GM21723 (cell line): ENCODE results near the gene BMP7.
"Not testable (repeated sequence)": the region's sequence is repeated elsewhere in the genome, so short reads cannot be mapped to it uniquely, and the experiment has no call there.

Experiments
- ATAC-seq: cut with Tn5 transposase; IDR thresholded peaks from one replicate; pipeline ENCODE4 v1.9.1; 2021; ENCODE audit warnings: mild to moderate bottlenecking, moderate library complexity; ENCODE audit not compliant: unreplicated experiment

Gene BMP7

DNA sequence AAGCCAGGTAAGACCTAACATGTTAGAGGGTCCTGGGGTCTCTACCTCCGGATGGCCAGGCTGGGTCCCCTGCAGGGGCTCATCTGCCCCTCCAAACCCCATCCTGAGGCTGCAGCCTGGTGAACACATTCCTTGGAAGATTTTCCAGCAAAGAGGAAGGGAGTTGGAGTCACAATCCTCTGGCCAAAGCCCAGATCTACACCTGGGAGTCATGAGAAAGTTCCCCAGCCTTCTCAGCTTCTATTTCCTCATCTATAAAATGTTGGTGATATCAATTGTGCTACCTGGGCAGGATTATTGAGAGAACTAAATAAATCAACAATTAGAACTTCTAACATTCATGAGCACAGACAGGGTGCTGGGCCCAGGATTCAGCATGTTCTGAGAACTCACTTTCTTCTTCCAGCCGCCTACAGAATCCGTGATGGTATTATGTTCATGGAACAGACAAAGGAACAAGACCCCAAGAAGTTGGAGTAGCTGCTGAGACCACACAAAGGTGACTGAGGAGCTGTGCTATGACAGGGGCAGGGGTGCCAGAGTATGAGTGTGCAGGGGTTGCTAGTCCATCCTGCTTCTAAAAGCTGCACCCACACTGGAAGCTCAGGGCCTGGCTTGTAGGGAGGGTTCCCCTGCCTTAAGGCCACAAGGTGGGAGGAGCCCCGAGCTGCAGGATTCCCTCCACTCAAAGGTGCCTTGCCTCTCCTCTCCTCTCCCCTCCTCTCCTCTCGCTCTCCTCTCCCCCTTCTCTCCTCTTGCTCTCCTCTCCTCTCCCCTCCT, 68.9 kb downstream of the BMP7 start:
- no peak for ATAC-seq

DNA sequence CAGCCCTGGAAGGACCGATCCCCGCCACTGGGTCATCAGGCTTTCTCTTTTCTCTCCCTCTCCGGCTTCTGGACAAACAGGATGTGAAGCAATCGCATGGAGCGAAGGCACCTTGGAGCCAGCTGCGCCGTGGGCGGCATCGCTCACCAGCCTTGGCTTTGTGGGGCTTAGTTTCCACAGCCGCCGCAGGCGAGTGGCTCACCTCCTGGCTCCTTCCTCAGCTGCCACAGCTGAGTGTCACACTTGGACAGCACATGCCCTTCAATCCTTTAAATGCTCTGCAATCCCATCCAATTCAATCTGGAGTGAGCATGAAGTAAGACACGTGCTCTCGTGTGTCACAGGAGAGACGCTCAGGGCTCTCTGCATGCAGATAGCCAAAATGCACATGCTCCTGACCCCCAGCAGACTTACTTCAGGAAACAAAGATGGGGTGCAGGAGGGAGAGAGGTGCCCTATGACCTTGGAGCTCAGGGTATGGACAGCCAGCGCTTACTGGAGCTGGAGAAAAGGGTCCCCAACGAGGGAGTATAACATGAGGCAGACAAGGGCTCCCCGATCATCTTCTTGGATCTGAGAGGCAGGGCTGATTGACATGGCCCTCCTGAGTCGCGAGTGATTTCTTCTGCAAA, 70.9 kb downstream of the BMP7 start:
- ATAC-seq = no peak

DNA sequence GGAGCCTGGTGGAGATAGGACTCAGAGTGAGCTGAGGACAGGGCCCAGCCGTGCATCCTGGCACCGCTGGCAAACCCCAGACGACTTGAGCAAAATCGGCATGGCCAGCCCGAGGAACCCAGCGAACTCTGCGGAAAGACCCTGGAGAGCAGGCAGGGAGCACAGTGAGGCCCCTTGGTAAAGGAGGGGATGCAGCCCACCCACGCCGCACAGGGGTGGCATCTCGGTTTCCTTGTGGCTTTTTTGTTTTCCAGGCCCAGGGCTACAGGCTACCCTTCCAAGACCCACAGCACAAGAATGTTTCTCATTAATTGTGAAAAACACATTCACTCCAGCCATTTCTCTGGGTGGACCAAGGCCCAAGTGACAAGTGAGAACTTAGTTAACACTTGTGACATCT, 71.4 kb downstream of the BMP7 start:
- ATAC-seq = no peak

DNA sequence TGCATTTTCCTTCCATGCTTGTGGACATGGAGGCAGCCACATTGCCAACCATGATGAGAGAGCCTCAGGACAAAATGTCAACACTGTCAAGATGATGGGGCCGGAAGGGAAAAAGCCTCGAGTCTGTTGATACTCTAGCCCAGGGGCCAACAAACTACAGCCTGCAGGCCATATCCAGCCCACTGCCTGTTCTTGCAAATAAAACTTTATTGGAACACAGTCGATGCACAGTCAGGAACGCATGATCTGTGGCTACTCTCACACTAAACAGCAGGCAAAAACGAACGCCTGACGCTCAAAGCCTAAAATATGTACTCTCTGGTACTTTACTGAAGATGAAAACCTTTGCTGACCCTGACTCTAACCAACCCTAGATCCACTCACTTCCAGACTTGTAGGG, 72.3 kb downstream of the BMP7 start:
- ATAC-seq = no peak

DNA sequence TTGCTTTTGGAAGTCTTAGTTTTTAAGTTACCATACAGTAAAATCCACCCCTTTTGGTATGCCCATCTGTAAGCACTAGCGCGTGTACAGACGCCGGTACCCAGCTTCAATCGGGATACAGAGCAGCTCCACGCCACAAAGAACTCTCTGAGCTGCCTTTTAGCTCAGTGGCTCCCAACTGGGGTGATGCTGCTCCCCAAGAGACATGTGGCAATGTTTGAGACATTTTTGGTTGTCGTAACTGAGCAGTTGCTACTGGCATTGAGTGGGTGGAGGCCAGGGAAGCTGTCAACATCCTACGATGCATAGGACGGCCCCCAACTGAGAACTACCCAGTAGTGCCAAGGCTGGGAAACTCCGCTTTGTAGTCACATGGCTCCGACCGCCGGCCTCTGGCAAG, 73.3 kb downstream of the BMP7 start:
- ATAC-seq = no peak

DNA sequence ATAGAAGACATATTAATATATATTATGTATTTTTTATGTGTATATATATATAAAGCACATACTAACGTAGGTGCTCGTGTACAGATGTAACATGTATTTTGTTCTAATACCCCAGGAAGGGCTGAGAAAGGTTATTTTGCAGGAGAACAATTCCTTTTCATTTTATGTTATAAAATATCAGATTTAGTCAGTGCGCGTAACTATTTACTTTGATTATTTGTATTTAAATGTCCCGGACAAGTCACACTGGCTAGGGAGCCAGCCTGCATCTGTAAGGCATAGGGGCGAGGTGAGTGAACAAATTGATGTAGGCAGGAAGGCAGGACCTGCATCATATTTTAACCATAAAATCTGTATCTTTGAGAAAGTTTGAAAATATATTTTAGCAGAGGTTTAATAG, 74.1 kb downstream of the BMP7 start:
- no peak for ATAC-seq

DNA sequence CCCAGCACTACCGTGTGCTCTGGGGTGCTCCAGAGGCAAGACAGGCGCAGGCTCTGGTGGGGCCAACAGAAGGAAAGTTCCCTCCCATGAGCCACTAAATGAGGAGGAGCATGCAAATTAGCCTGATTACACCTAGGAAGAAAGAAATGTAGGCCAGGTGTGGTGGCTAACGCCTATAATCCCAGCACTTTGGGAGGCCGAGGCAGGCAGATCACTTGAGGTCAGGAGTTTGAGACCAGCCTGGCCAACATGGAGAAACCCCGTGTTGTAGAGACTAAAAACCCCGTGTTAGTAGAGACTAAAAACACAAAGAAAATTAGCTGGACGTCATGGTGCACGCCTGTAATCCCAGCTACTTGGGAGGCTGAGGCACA, 75.2 kb downstream of the BMP7 start:
- not testable (repeated sequence) for ATAC-seq

DNA sequence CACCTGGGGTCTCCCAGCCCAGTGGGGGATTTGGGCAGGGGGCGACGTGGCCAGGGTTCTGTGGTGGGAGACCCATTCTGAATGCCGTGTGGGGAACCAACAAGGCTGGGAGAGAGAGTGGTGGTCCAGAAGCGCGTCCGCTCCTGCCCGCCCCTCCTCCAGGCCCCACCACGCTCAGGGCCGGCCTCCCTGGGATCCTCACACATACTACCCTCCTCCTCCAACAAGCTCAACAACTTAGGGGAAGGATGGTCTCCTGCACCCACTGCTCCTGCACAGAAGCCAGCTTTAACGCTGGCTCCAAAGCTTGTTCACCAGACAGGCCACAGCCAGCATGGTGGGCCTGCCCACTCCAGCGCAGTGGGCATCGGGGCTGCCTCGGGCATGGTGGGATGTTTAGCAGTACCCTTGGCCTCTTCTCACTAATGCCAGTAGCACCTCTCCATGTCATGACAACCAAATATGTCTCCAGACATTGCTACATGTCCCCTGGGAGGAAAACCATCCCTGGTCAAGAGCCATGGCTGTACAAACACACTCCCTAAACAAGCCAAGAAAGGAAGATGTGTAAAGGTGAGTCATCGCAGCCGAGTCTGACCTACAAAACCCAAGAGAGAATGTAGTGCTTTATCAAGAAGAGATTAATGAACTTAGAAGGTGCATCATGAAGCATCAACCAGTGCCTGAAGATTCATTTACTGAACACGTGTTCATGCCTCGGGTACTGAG, 75.7 kb downstream of the BMP7 start:
- ATAC-seq = no peak

DNA sequence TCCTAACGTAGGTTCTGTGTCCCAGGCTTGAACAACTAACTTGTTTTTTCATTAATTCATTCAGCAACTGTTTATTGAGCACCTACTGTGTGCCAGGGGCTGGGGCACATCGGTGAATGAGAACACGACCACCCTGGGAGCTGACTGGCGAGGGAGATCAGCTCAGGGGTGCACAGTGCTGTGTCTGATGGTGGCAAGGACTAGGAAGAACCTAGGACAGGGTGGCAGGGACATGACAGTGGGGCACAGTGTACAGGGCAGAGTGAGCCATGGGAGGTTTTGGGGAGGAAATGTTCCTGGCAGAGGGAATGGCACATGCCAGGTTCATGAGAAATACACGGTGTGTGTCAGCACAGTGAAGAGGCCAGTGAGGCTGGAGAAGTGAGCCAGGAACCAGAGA, 76.7 kb downstream of the BMP7 start:
- no peak for ATAC-seq

DNA sequence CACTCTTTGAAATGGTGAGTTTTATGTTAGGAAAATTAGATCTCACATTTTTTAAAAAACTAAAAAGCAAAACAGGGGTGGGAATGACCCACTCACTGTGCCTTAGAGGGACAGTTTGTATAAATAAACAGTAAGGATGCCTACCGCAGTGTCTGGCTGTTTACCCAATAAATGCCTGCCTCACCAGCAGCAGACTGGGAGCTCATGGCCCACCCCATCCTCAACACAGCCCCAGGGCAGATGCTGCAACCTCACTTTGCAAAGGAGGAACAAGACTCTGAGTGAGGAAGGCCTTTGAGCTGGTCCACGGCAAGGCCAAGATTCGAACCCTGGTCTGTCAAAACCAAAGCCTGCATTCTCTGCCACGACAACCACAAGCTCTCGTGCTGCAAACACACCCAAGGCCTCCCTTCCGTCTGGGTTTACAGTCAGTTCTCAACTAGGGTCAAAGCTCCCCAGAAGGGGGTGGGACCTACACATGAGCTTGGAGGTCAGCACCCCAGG, 77.8 kb downstream of the BMP7 start:
- no peak for ATAC-seq

DNA sequence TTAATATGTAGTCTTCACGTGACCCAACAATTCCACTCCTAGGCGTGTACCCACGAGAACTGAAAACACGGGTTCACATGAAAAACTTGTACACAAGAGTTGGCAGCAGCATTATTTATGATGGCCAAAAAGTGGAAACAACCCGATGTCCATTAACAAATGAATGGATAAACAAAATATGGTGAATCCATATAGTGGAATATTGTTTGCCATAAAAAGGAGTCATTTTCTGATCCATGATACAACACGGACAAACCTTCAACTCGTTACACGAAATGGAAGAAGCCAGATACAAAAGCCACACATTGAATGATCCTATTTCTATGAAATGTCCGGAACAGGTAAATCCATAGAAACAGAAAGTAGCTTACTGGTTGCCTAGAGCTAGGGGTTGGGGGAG, 78.4 kb downstream of the BMP7 start:
- no peak for ATAC-seq

DNA sequence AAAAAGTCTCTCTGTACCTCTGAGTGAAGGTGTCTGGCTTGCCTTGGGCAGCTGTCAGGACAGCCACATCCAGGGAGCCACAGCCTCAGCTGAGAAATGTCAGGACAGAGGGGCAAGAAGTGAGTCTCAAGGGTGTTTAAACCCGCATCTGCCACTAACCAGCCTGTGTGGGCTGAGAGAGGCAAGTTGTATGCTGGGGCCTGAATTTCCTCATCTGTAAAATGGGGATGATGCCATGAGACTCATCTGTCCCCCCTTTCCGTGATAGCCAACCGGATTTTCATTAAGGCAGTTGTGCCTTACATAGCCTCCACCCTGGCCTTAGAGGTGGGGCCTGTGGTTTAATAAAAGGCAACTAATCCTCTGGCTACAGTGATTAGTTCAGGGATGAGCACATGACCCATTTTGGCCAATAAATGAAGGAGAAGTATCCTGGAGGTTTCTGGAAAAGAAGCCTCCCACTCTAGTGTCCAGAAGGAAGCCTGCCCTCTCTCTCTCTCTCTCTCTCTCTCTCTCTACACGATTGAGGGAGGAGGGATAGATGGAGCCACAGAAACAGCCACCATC, 79.3 kb downstream of the BMP7 start:
- ATAC-seq = no peak

DNA sequence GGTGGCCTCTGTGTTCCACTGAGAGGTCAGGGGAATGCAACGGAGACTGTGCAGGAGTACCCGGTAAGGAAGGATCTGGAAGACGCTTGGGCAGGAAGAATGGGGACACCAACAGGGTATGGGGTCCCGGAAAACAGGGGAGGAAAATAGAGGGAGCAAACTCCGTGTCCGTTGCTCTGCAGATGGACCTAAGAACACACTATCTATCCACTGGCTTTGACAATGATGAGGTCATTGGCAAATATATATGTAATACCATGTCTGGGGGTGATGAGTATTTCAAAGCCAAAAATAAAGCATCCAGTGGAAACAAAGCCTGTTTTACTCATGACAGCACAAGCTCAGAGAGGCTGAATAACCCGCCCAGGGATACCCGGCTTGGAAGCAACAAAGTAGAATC, 80.2 kb downstream of the BMP7 start:
- ATAC-seq = no peak

DNA sequence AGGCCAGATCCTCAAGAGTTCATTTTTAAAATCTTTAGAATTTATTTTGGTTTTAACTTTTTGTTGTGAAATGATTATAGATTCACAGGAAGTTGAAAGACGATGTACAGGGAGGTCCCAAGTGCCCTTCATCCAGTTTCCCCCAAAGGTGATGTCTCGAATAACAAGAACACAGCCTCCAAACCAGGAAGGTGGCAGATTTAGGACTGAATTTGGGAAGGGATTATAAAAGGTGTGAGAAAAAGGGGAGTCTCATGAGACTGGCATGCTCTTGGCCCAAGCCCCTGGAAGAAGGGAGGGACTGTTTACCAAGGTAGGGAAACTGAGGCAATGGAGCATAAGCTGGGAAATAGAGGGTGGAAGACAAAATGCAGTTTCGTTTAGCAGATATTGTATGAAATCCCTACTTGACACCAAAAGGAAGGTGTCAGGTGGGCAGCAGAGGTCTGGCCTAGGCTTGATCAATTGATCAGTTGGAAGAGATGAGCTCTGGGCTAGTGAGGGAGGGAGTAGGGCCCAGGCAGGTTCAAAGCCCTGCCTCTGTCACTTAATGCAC, 81.2 kb downstream of the BMP7 start:
- no peak for ATAC-seq

DNA sequence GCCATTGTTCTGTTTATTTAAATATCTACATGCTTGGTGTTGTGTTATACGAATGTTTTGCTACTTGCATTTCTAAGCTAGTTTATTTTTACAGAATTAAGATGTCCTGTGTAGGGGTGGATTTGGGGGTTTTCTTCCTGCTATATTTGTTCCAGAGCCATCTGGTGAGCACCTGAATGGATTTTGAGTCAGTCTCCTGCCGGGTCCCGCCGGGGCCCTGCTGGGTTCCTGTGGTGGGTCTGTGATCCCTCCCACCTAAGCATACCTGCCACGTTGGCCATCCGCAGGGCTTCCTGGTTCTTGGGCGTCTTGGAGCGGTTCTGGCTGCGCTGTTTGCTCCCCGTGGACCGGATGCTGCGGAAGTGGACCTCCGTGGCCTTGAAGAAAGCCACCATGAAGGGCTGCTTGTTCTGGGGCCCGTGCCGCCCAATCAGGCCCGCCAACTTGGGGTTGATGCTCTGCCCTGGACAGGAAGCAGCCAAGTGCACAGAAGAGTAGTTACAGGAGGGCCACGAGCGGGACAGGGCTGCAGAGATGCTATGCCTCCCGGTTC, 82.9 kb downstream of the BMP7 start:
- ATAC-seq = no peak

DNA sequence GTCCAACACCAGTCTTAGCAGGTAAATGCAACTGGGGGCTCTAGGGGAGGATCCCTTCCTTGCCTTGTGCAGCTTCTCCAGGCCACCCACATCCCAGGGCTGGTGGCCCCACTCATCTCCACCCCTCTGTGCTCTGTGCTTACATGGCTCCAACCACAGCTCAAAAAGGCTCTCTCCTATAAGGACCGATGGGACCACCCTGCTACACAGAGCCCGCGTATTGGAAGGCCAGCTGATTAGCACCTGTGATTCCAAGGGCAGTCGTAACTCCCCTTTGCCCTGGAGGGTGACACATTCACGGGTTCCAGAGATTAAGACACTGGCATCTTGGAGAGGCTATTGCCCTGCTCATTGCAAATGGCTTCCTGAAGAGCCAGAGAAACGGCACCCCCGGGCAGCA, 84.8 kb downstream of the BMP7 start:
- no peak for ATAC-seq

DNA sequence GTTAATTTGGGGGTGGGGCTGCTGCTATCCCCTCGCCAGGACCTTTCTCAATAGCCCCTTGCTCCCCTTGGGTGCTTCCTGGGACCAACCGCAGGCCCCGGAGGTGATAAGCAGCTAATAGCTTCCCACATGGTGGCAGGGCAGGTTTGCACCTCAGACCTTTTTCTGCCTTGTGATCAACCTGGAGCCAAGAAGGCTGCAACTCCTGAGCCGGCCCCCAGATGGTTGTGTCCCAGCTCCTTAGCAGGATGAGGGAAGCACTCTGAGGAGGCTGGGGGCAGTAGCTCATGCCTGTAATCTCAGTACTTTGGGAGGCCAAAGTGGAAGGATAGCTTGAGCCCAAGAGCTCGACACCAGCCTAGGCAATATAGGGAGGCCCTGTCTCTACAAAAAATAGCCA, 85.5 kb downstream of the BMP7 start:
- ATAC-seq = no peak

DNA sequence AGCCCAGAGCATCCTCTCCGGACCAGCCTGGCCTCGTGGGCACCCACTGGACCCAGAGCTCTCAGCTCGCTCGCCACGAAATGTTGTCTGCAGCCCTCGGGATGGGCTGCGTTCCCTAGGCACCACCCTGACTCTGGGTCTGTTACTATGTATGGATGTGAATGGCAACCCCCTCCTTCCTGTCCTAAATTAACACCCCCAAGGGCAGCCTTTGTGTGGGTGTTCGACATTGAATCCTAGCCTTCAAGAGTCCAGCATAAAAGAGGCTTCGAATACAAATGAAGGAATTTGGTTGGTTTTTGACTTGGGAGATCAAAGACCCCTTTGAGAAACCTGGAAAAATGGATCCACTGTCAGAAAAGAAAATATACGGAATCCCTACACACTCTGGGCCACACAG, 86.1 kb downstream of the BMP7 start:
- no peak for ATAC-seq

DNA sequence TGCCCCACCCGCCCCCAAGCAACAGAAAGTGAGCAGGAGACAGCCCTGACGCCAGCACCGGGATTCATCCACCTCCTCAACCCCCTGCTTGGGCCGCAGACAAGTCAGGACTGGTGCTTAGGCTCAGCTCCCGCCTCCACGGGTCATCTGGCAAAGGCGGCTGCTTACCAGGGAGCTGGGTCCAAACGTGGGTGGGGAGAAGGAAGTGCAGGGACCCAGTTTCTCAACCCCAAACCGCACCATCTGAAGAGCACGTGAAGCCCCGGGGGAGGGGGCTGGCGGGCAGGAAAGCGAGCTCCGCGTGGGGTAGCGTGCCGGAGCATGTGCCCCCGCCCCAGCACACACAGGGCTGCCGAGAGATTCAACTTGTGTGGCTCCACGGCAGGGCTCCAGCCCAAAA, 87.2 kb downstream of the BMP7 start:
- no peak for ATAC-seq

DNA sequence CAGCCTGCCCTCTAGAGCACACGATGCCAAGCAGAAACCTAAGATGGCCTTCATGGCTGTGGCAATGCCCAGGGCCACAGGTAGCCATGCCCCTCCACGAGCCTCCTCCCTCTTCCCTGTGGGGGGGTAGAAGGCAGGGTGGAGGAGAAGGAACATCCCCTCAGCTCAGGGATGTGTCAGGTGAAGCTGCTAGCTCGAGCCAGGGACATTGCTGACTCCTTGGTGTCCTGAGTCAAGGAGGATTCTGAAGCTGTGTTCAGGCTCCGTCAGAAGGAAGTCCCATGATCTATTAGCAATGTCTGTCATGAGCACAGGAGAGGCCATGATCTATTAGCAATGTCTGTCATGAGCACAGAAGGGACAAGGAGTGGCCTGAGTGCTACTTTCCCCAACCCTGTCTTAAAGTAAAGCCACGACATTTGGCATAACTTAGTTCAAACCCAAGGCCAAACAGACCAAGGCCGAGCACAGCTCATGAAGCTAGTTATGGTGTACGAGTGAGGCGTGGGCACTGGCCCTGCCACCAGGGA, 87.8 kb downstream of the BMP7 start:
- ATAC-seq = no peak
